B cell (primary cell): ENCODE data around the gene SH3RF3.

ENCODE experiments used
- CTCF ChIP-seq: fragments of 200-600 bp; IDR thresholded peaks from one replicate; pipeline ENCODE4 v1.8.0; 2022; ENCODE audit warnings: antibody characterized with exemption, mild to moderate bottlenecking
- EZH2 ChIP-seq: IDR thresholded peaks from 2 replicates; pipeline ENCODE4 v1.6.1; 2012; ENCODE audit warnings: borderline replicate concordance, low read depth, mild to moderate bottlenecking, moderate library complexity, low read length; ENCODE audit not compliant: insufficient read depth, poor library complexity, severe bottlenecking

GRCh38 chr2:109261906-109262631 is 133.1 kb downstream of the SH3RF3 start:
- TF ChIP-seq CTCF (no peak), EZH2 (no peak)
